Transverse colon (tissue), 4 donors: ENCODE measurements around the gene KCNRG. TPM values are rescaled to one million over a fixed set of nuclear protein-coding genes. Genes with fewer than 3 reads are reported as not detected.

Source experiments
- DNase-seq: peaks from one replicate; pipeline ENCODE4 v3.0.0-alpha.2; 2019
- H3K27ac ChIP-seq, 4 donors: fragments of 200-600 bp; sonication (generic); 2 replicates each; pipeline ENCODE4 v1.5.1; 2016 to 2018; ENCODE audit warnings: inconsistent platforms in 4 of 4
- H3K27me3 ChIP-seq: fragments of 200-600 bp; sonication (generic); 2 replicates; pipeline ENCODE4 v1.5.1; 2017; ENCODE audit warnings: inconsistent platforms
- H3K36me3 ChIP-seq, 4 donors: fragments of 200-600 bp; sonication (generic); 2 replicates each; pipeline ENCODE4 v1.5.1; 2017 to 2019; ENCODE audit warnings: inconsistent platforms in 4 of 4
- H3K4me1 ChIP-seq, 4 donors: fragments of 200-600 bp; sonication (generic); 2 replicates each; pipeline ENCODE4 v1.5.1; 2017 to 2020; ENCODE audit warnings: inconsistent platforms in 4 of 4
- H3K4me3 ChIP-seq, 4 donors: fragments of 200-600 bp; sonication (generic); 1 replicate in 1 of 4; 2 replicates in 3 of 4; pipeline versions ENCODE4 v1.5.1 to v1.6.1; 2017 to 2019; ENCODE audit warnings: inconsistent platforms in 4 of 4
- H3K9me3 ChIP-seq, 2 donors: fragments of 200-600 bp; sonication (generic); 2 replicates each; pipeline ENCODE4 v1.5.1; 2017 to 2019; ENCODE audit warnings: inconsistent platforms in 2 of 2
- CTCF ChIP-seq, 5 experiments: fragments of 200-600 bp in 3 of 5; fragments of 450-650 bp in 2 of 5; sonication (generic) in 3 of 5; IDR thresholded peaks; 1 replicate in 2 of 5; 2 replicates in 3 of 5; pipeline ENCODE4 v1.5.1; 2016 to 2017; ENCODE audit warnings: antibody characterized with exemption in 5 of 5, inconsistent platforms in 3 of 5, mild to moderate bottlenecking in 2 of 5, moderate library complexity in 1 of 5
- EP300 ChIP-seq: sonication (generic); formaldehyde crosslinking; IDR thresholded peaks from one replicate; pipeline ENCODE4 v1.6.1; 2017; ENCODE audit warnings: antibody characterized with exemption, low read depth
- POLR2A ChIP-seq: fragments of 450-650 bp; IDR thresholded peaks from one replicate; pipeline ENCODE4 v1.6.1; 2016; ENCODE audit warnings: antibody characterized with exemption, mild to moderate bottlenecking, moderate library complexity
- POLR2AphosphoS5 ChIP-seq, 3 donors: sonication (generic); formaldehyde crosslinking; IDR thresholded peaks; one replicate each; pipeline ENCODE4 v1.6.1; 2016; ENCODE audit warnings: antibody characterized with exemption in 3 of 3
- WGBS, 2 donors: methylation state at CpG; one replicate each; pipeline ENCODE4 v1.1.5; 2018; ENCODE audit warnings: low coverage in 1 of 2; 5-methylcytosine and 5-hydroxymethylcytosine counted together
- in situ Hi-C, 4 donors: fragments of 200-750 bp; cut with MboI; loops; one replicate each; pipeline versions ENCODE4 v1.15.0 to v1.15.1; 2017; ENCODE audit warnings: low sequenced_read_pairs in 3 of 4, low pct_ligation_motif_present in 1 of 4, low pct_unique_long_range_greater_than_20kb in 1 of 4
- intact Hi-C: fragments of 100-400 bp; cut with DNase I; formaldehyde crosslinking; loops from one replicate; pipeline ENCODE4 v1.15.1; 2023; ENCODE audit warnings: low total_unique reads
- small RNA-seq, 4 donors: library from RNA; depleted of rRNA; stranded (forward); fragments of <200 nt; gene quantifications; one replicate each; pipeline ENCODE3, GENCODE V24; 2016
- total RNA-seq, 4 donors: library from RNA; depleted of rRNA; stranded (reverse); fragments of >200 nt; gene quantifications; one replicate each; pipeline ENCODE4 v1.1.0, GENCODE V29; 2016

Gene KCNRG
- total RNA-seq, 4 donors from 2014 or later, result 2.9 to 3.7 TPM; not detected in 2

DNA sequence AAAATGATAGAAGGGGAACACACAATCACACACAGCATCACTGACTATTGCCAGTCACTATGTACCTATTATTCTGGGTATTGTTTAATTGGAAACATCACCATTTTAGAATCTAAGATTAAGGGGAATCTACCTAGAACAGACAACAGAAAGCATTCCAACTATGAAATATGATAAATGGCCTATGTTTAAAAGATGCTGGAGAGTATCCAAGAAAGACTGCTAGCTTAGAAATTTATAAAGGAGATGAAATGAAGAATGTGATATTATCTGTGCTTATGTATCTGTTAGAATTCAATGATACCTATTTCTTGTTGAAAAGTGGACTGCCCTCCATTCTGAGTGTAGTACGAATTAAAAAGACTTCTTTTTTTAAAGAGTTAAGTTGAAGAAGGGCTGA, 50.5 kb downstream of the KCNRG start:
- no peak for DNase-seq
- TF ChIP-seq CTCF (IDR thresholded peaks at IDR 0.05), result no peak
- no peak for TF ChIP-seq EP300
- no peak for TF ChIP-seq POLR2A
- TF ChIP-seq POLR2AphosphoS5 (IDR thresholded peaks at IDR 0.05), result no peak
- Histone ChIP-seq H3K4me3 (no peak overlapping the region), H3K9me3 (no peaks in the 10 kb centered on the region), H3K27me3 (no peaks in the 10 kb centered on the region), H3K36me3 (peaks cover 0 to 11% (median 2%) of the 10 kb centered on the region in 4 donors), H3K27ac (no peak overlapping the region), H3K4me1 (peaks cover 0 to 9% (median 4%) of the 10 kb centered on the region in 4 donors)
- intact Hi-C loops (no loop called here), in situ Hi-C loops (loop anchor here in 2 of 4 donors (10.0 kb wide), 2 partner anchors 51 to 61 kb away; partner anchors contain the start of gene KCNRG (in 1 of the 2))
- WGBS, 2 donors, result 88% methylated on average over 1 of the region's 1 CpG

GRCh38 chr13:50068508-50068907, 53.3 kb downstream of the KCNRG start:
- no peaks in the 10 kb centered on the region for H3K9me3 ChIP-seq
- no peak overlapping the region for H3K4me3 ChIP-seq
- TF ChIP-seq CTCF (IDR thresholded peaks at IDR 0.05) (no peak), POLR2A (no peak), POLR2AphosphoS5 (IDR thresholded peaks at IDR 0.05) (no peak), EP300 (no peak)
- no peak overlapping the region for H3K27ac ChIP-seq
- intact Hi-C loops, result no loop called here
- peaks cover 0 to 31% (median 7%) of the 10 kb centered on the region in 4 donors for H3K4me1 ChIP-seq
- DNase-seq, result no peak
- in situ Hi-C loops, result loop anchor here in 2 of 4 donors (10.0 kb wide), 2 partner anchors 54 to 64 kb away; partner anchors contain the start of gene KCNRG (in 1 of the 2)
- H3K36me3 ChIP-seq, result peaks cover 0 to 11% (median 2%) of the 10 kb centered on the region in 4 donors
- no peaks in the 10 kb centered on the region for H3K27me3 ChIP-seq

GRCh38 chr13:50069261-50069660, 54.0 kb downstream of the KCNRG start:
- in situ Hi-C loops, result loop anchor here in 2 of 4 donors (10.0 kb wide), 2 partner anchors 54 to 64 kb away; partner anchors contain the start of gene KCNRG (in 1 of the 2)
- 72 to 82% methylated on average over 1 of the region's 1 CpG for WGBS, 2 donors

GRCh38 chr13:50070186-50070585, 54.9 kb downstream of the KCNRG start:
- in situ Hi-C loops, result no loop called here
- H3K4me3 ChIP-seq, result no peak overlapping the region
- H3K27ac ChIP-seq, result no peak overlapping the region
- H3K4me1 ChIP-seq, result peaks cover 0 to 46% (median 7%) of the 10 kb centered on the region in 4 donors
- TF ChIP-seq POLR2AphosphoS5 (IDR thresholded peaks at IDR 0.05) (no peak), EP300 (no peak), POLR2A (no peak), CTCF (IDR thresholded peaks at IDR 0.05) (no peak)
- no peaks in the 10 kb centered on the region for H3K27me3 ChIP-seq
- DNase-seq, result no peak
- peaks cover 0 to 11% (median 2%) of the 10 kb centered on the region in 4 donors for H3K36me3 ChIP-seq
- intact Hi-C loops, result no loop called here
- no peaks in the 10 kb centered on the region for H3K9me3 ChIP-seq

More at GRCh38 chr13:50069261-50069660, 54.0 kb downstream of the KCNRG start:
- H3K27ac ChIP-seq, result peak overlapping the region in 1 of 4 donors; percentile 17
- TF ChIP-seq EP300, result no peak
- no peak for TF ChIP-seq POLR2AphosphoS5 (IDR thresholded peaks at IDR 0.05)
- TF ChIP-seq CTCF (IDR thresholded peaks at IDR 0.05), result no peak
- no peak for TF ChIP-seq POLR2A
- H3K4me3 ChIP-seq, result no peak overlapping the region
- H3K9me3 ChIP-seq, result no peaks in the 10 kb centered on the region
- DNase-seq, result no peak
- intact Hi-C loops, result no loop called here
- H3K27me3 ChIP-seq, result no peaks in the 10 kb centered on the region
- H3K36me3 ChIP-seq, result peaks cover 0 to 11% (median 2%) of the 10 kb centered on the region in 4 donors
- H3K4me1 ChIP-seq, result peaks cover 0 to 37% (median 7%) of the 10 kb centered on the region in 4 donors

Small RNA genes lying within 50 kb of the gene (small RNA-seq; reads per million reads assigned to genes)
- 0.28 to 0.59 (median 0.54) reads per million in 4 donors for gene MIR16-1
- 0.12 to 1.1 (median 0.62) reads per million in 4 donors for gene MIR3613
- gene RF02105, result 0 reads per million in 4 donors
- gene RF02106, result 0 reads per million in 4 donors
- gene RF02107, result 0 reads per million in 4 donors
- 0 reads per million in 4 donors for gene RF02108

Other genes starting within 250 kb of the KCNRG start
- 10 to 100 TPM; 23.1 to 29.2 (median 24.9) TPM for gene KPNA3, start 222.8 kb upstream of the KCNRG start, total RNA-seq
- 10 to 100 TPM; 11.1 to 15.7 (median 13.1) TPM for gene SPRYD7, start 79.1 kb upstream of the KCNRG start, total RNA-seq
- 10 to 100 TPM in 2 of 4 donors, 1 to 10 TPM in 2; 5.6 to 30.6 (median 15.0) TPM for gene TRIM13, start 18.4 kb upstream of the KCNRG start, total RNA-seq